GM13976 (cell line): ENCODE measurements around the gene TCF20.

Experiments used
- DNase-seq: peaks from one replicate; pipeline ENCODE4 v3.0.0; 2012; ENCODE audit warnings: low spot score
- in situ Hi-C: fragments of 300-500 bp; cut with MboI; formaldehyde crosslinking; loops from one replicate; pipeline ENCODE4 v1.12.0; 2022; ENCODE audit warnings: low sequenced_read_pairs, mixed read lengths, inconsistent platforms; ENCODE audit not compliant: unreplicated experiment
- TF ChIP-seq, protein P1 (sequence below): IDR thresholded peaks from 2 replicates; pipeline ENCODE4 v1.5.1; 2012; ENCODE audit warnings: borderline replicate concordance, mild to moderate bottlenecking; ENCODE audit not compliant: insufficient read depth; ENCODE audit errors: extremely low read depth, missing control alignments, control extremely low read depth

Gene TCF20

DNA sequence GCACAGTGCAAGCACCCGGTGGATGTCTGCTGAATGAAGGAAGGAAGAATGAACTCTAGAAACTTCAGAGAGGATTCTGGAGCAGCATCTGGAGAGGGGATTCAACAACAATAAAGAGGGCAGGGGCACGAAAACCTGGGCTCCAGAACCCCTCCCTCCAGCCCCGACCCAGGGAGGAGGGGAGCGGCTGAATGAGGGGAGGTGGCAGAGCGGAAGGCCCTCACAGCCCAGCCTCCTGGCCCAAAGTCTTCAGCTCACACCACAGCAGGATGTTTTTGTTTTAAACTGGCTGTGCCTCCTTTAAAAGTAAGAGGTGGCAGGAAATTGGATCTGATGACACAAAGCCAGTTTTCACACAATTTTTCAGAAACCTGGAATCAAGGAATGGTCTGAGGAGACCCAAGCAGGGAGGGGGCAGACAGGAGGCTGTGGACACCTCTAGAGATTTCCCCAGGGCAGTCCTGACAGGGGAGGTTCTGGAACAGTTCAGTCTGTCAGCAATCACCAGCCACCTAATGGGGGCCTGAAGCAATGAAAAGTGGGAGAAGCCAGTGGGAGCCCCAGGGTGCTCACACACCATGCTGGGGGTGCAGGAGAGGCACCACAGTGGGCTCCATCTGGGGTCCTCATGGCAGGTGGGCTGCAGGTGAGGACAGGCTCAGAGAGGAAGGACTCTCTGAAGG is 44.4 kb upstream of the TCF20 start:
- in situ Hi-C loops, result no loop called here
- DNase-seq, result no peak
- TF ChIP-seq, protein P1, sequence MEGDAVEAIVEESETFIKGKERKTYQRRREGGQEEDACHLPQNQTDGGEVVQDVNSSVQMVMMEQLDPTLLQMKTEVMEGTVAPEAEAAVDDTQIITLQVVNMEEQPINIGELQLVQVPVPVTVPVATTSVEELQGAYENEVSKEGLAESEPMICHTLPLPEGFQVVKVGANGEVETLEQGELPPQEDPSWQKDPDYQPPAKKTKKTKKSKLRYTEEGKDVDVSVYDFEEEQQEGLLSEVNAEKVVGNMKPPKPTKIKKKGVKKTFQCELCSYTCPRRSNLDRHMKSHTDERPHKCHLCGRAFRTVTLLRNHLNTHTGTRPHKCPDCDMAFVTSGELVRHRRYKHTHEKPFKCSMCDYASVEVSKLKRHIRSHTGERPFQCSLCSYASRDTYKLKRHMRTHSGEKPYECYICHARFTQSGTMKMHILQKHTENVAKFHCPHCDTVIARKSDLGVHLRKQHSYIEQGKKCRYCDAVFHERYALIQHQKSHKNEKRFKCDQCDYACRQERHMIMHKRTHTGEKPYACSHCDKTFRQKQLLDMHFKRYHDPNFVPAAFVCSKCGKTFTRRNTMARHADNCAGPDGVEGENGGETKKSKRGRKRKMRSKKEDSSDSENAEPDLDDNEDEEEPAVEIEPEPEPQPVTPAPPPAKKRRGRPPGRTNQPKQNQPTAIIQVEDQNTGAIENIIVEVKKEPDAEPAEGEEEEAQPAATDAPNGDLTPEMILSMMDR, result no peak

DNA sequence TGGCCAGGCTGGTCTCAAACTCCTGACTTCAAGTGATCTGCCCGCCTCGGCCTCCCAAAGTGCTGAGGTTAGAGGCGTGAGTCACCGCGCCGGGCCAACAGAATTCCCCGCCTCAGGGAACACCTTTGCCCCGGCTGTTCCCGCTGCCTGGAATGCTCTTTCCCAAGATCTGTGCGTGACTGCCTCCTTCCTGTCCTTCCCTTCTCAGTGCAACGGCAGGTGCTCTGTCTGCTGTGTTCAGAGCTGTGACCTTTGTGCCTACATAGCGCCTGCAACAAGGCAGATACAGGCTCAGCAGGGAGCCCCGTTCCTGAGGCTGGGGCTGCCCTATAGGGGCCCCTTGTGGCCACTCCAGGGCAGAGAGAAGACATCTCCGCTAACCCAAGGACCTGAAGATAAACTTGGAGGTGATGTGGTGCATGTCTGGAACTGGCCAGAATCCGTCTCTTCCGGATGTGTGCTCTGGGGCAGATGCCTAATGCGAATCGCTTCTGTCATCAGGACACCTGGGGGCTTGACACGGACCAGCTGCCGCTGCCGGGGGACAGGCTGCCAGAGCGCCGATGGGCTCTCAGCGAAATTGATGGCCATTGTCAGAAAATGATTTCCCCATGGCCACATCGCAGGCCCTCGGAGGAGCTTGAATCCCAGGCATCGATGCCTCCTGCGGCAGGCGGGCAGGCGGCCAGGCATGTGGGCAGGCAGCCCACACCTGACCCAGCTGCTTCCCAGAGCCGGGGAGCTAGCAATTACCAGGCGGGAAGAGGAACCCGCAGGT is 43.5 kb upstream of the TCF20 start:
- in situ Hi-C loops, result no loop called here
- TF ChIP-seq, protein P1, result peak; percentile 44
- peak; percentile 78 for DNase-seq

DNA sequence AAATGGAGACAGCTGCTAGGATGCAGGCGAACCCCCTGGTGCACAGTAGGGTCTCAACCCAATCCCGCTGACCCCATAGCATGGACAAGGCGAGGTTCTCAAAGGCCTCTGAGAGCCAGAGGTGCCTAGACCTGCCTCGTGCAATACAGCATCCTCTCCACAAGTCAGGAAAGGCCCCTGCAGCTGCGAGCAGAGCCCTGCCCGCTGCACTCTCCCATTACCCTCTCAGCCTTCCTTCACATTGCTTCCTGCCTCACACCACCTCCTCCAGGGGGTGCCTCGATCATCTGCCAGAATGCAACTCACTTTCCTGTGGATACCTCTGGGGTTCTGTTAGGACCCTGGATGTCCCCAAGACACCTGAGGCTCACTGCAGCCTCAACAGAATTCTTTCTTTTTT is 42.8 kb upstream of the TCF20 start:
- no peak for DNase-seq
- in situ Hi-C loops, result no loop called here
- TF ChIP-seq, protein P1, result no peak

DNA sequence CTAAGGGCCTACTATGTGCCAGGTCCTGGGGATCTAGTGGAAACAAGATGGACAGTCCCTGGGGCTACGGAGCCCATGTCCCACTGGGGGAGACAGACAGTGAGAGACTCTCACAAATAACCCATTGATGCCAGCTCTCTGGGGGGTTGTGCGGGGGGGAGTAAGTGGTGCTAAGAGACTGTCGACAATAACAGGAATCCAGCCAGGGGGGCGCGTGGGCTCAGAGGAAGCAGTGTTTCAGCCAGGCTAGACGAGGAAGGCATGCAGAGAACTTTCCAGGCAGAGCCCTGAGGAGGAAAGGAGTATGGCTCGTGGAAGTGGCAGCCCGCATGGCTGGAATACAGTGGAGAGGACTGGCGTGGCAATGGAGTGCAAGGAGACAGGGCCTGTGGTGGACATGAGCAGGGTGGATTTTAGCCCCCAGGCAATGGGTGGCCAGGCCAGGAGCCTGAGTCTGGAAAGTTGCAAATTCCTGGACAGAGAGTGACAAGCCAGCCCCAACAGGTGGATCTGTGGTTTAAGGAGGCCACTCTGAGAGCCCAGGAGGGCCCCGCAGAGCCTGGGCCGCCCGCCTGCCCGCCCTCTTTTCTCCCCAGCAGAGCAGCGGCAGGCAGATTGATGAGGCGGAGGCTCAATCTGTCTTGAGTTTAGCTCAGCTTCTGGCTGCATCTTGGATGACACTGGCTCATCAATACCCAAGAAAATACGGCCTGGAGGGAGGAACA is 40.0 kb upstream of the TCF20 start:
- in situ Hi-C loops, result no loop called here
- TF ChIP-seq, protein P1, result no peak
- no peak for DNase-seq

DNA sequence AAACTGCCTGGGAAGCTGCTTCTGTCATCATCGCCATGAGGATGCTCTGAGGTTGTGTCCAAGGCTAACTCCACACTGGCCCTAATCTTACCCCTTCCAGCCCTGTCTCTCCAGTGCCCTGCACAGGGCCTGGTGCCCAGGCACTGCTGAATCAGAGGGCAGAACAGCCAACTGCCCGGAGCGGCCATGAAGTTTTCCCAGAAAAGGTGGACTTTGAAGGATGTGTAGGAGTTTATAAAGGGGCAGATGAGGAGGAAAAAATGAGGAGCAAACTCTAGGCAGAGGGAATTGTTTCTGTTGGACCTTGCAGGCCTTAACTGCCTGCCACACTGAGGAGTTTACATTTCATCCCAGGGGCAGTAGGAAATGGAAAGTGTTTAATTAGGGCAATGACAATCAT is 39.4 kb upstream of the TCF20 start:
- no peak for DNase-seq
- TF ChIP-seq, protein P1, result no peak
- in situ Hi-C loops, result no loop called here

DNA sequence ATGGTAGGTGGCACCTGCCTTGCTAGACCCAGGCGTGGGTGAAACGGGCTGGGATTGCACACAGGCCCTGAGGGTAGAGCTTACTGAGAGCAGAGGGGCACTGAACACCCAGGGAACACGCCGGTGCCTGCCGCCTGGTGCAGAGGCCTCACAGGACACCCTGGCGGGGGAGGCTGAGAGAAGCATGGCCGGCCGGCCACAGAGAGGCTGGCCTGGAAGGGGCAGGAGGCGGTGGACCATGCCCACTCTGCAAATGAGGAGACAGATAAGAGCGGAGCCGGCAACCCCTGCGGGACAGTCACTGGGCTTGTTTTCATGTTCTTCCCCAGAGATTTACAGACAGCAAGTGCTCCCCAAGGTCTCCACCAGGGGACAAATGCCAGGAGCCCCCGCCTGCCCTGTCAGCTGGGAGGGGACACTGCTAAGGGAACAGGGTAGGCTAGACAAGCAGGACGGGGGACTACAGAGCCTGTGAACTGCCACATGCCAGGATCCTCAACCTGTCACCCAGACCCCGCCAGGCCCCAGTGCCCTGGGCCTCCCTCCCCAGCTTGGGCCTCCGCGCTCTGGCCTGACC is 38.5 kb upstream of the TCF20 start:
- in situ Hi-C loops, result no loop called here
- TF ChIP-seq, protein P1, result no peak
- DNase-seq, result no peak
